ENCODE measurements around the gene MT3. TPM values are rescaled to one million over a fixed set of nuclear protein-coding genes. Genes with fewer than 3 reads are reported as not detected.
A peak's percentile ranks its signal among the peaks of the same experiment; 100 is the strongest.

The MT3 gene
- total and polyA plus RNA-seq, 2 of the 13 experiments (the other 11 are each of a cell fraction or from before 2014, with no cell fraction given) = not detected

GRCh38 chr16:56611281-56611833 is 22.0 kb downstream of the MT3 start (continued):
- TF ChIP-seq, protein P1, sequence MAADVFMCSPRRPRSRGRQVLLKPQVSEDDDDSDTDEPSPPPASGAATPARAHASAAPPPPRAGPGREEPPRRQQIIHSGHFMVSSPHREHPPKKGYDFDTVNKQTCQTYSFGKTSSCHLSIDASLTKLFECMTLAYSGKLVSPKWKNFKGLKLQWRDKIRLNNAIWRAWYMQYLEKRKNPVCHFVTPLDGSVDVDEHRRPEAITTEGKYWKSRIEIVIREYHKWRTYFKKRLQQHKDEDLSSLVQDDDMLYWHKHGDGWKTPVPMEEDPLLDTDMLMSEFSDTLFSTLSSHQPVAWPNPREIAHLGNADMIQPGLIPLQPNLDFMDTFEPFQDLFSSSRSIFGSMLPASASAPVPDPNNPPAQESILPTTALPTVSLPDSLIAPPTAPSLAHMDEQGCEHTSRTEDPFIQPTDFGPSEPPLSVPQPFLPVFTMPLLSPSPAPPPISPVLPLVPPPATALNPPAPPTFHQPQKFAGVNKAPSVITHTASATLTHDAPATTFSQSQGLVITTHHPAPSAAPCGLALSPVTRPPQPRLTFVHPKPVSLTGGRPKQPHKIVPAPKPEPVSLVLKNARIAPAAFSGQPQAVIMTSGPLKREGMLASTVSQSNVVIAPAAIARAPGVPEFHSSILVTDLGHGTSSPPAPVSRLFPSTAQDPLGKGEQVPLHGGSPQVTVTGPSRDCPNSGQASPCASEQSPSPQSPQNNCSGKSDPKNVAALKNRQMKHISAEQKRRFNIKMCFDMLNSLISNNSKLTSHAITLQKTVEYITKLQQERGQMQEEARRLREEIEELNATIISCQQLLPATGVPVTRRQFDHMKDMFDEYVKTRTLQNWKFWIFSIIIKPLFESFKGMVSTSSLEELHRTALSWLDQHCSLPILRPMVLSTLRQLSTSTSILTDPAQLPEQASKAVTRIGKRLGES (CRISPR knock-in tag; IDR thresholded peaks at IDR 0.05; ENCODE audit: borderline replicate concordance) = no peak
- TF ChIP-seq, protein P2, sequence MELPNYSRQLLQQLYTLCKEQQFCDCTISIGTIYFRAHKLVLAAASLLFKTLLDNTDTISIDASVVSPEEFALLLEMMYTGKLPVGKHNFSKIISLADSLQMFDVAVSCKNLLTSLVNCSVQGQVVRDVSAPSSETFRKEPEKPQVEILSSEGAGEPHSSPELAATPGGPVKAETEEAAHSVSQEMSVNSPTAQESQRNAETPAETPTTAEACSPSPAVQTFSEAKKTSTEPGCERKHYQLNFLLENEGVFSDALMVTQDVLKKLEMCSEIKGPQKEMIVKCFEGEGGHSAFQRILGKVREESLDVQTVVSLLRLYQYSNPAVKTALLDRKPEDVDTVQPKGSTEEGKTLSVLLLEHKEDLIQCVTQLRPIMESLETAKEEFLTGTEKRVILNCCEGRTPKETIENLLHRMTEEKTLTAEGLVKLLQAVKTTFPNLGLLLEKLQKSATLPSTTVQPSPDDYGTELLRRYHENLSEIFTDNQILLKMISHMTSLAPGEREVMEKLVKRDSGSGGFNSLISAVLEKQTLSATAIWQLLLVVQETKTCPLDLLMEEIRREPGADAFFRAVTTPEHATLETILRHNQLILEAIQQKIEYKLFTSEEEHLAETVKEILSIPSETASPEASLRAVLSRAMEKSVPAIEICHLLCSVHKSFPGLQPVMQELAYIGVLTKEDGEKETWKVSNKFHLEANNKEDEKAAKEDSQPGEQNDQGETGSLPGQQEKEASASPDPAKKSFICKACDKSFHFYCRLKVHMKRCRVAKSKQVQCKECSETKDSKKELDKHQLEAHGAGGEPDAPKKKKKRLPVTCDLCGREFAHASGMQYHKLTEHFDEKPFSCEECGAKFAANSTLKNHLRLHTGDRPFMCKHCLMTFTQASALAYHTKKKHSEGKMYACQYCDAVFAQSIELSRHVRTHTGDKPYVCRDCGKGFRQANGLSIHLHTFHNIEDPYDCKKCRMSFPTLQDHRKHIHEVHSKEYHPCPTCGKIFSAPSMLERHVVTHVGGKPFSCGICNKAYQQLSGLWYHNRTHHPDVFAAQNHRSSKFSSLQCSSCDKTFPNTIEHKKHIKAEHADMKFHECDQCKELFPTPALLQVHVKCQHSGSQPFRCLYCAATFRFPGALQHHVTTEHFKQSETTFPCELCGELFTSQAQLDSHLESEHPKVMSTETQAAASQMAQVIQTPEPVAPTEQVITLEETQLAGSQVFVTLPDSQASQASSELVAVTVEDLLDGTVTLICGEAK (IDR thresholded peaks at IDR 0.05) = no peak
- TF ChIP-seq, protein P2 (CRISPR knock-in tag; IDR thresholded peaks at IDR 0.05) = no peak
- no peak for TF ChIP-seq PHF5A (CRISPR knock-in tag; IDR thresholded peaks at IDR 0.05; ENCODE audit: low read depth, unreplicated experiment)
- TF ChIP-seq, protein P3, sequence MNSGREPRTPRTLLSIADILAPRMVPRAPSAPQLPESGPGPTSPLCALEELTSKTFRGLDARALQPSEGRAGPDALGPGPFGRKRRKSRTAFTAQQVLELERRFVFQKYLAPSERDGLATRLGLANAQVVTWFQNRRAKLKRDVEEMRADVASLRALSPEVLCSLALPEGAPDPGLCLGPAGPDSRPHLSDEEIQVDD (CRISPR knock-in tag; IDR thresholded peaks at IDR 0.05; ENCODE audit: borderline replicate concordance) = no peak
- no peak for TF ChIP-seq PHF20 (CRISPR knock-in tag; IDR thresholded peaks at IDR 0.05)
- TF ChIP-seq SIN3A (IDR thresholded peaks at IDR 0.05; ENCODE audit: borderline replicate concordance, low read depth, low read length) = no peak
- no peak for TF ChIP-seq ZNF607 (CRISPR knock-in tag; IDR thresholded peaks at IDR 0.05; ENCODE audit: borderline replicate concordance)
- TF ChIP-seq TFAP4 (IDR thresholded peaks at IDR 0.05; ENCODE audit: borderline replicate concordance, low read depth) = peak; percentile 89
- no peak for TF ChIP-seq RBFOX2 (IDR thresholded peaks at IDR 0.05; ENCODE audit: low read depth, low read length)
- TF ChIP-seq ZNF121 (CRISPR knock-in tag; IDR thresholded peaks at IDR 0.05) = no peak
- TF ChIP-seq ZMYM3 (CRISPR knock-in tag; IDR thresholded peaks at IDR 0.05) = peak; percentile 91
- no peak for TF ChIP-seq ZNF460 (CRISPR knock-in tag; IDR thresholded peaks at IDR 0.05; ENCODE audit: borderline replicate concordance)
- TF ChIP-seq, protein P4, sequence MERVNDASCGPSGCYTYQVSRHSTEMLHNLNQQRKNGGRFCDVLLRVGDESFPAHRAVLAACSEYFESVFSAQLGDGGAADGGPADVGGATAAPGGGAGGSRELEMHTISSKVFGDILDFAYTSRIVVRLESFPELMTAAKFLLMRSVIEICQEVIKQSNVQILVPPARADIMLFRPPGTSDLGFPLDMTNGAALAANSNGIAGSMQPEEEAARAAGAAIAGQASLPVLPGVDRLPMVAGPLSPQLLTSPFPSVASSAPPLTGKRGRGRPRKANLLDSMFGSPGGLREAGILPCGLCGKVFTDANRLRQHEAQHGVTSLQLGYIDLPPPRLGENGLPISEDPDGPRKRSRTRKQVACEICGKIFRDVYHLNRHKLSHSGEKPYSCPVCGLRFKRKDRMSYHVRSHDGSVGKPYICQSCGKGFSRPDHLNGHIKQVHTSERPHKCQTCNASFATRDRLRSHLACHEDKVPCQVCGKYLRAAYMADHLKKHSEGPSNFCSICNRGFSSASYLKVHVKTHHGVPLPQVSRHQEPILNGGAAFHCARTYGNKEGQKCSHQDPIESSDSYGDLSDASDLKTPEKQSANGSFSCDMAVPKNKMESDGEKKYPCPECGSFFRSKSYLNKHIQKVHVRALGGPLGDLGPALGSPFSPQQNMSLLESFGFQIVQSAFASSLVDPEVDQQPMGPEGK (CRISPR knock-in tag; IDR thresholded peaks at IDR 0.05) = 0 out of 2 replicates have a peak, but pooled peaks have one; percentile 14

Measured in HepG2 (cell line).